Activated CD4-positive, alpha-beta T cell treated with anti-CD3 and anti-CD28 coated beads, Interleukin-2, amount 50 U/mL, for 4 hours (primary cell): ENCODE results near the gene NEDD4L.
"Not testable (repeated sequence)": the region's sequence is repeated elsewhere in the genome, so short reads cannot be mapped to it uniquely, and the experiment has no call there.

Experiments used
- DNase-seq, 2 experiments: peaks; one replicate each; pipeline ENCODE4 v3.0.0-alpha.2; 2020

NEDD4L gene

DNA sequence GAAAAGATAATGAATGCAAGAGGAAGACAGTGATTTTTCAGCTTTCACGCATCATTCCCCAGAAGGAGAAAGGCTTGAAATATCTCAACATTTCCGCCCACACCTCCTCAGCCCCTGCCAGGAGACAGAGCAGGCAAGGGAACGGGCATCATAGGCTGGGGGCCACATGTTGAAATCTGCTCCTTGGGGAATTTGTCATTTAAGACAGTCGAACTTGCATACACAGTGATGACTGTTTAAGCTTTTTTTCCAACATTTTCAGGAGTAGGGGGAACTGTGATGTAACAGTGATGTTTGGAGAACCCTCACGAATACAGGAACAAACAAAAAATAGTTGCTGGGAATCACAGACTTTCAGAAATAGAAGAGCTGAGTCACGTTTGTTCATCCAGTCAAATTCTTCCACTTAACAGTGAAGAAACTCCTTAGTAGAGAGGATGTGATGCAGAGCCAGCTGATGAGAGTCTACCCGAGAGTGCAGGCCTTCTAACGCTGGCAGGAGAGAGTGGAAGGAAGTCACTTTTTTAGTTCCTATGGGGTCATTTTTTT lies 318.1 kb downstream of the NEDD4L start:
- DNase-seq, result no peak

- DNase-seq, result no peak
Measured at GRCh38 chr18:58362829-58363271, 318.8 kb downstream of the NEDD4L start.

DNA sequence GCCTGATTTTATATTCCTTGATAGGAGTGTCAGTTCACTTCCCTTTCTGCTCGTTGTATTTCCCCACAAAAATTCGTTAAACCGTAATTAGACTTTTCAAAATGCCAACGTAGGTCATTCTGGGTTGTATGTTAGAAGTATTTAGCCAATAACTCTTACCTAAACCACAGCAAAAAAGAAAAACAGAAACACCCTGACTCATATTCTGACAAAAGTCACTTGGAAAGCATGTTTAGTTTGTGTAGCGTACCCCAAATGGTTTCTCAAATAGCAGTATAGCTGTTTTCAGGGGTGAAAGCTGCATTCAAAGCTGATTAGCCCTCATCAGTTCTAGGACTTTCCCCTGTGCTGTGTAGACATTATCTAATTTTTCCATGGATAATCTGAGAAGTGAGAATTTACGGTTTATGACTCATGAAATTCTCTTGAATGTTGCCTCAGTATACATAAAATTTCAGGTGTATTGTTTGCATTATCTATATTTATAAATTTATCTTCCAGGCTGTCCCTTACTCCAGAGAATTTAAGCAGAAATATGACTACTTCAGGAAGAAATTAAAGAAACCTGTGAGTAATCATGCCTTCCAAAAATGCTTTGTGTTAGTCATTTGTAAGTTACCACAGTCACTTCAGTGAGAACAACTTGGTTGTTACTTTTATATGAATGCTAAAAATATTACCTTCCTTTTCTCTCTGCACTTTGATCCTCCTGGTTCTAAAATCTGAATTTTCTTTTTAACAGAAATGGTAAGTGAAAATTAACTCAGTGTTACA lies 319.9 kb downstream of the NEDD4L start:
- no peak for DNase-seq

DNA sequence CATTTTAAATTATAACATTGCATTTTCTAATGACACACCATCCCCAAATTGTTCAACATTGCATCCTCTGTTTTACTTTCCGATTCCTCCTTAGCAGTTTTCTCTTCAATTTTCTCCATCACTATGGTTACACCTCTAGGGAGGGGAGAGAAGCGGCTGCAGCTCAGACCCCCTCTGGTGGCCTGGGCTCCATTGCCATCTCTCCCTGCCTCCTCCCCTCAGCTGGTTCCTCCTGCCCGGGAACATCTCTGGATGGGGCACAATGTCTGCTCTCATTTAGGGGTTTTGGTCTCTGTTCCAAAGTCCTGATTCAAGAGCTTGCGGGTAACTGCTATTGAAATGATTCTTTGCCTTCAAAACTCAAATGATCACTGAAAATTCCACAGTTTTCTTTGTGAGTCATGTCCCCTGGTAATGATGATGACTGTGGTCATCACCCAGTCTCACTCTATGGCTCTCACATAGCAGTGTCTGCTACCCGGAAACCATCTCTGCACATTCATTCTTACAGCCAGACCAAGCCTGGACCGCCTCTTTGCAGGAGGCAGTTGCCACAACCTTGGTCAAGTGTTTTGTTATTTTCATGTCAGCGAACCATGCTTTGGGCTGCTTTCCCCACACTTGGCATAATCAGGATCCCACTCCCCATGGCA lies 321.0 kb downstream of the NEDD4L start:
- no peak for DNase-seq

DNA sequence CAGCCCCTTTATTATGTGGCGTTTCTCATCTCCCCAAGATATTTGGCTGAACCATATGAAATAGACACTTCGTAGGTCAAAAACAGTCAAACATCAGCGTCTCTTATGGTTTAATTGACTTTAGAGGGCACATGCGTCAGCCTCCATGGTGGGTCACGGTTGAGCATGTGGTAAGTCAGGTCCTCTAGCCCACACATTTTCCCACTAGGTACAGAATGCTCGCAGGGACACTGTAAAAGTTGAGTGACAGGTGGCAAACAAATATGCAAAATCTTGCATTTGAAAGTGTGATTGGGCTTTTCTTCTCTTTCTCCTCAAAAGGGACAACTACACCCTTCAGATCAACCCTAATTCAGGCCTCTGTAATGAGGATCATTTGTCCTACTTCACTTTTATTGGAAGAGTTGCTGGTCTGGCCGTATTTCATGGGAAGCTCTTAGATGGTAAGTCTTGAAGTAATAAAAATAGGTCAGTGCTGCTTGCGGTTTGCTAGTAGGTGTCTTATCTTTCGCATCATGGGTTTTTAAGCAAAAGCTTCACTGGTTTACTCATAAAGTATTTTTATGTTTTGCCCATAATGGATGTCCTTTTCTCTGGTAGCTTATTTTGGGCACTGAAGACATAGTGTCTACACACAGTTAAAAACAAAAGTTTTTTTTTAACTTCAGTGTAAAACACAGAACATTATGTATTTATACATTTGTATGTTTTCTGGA lies 323.6 kb downstream of the NEDD4L start:
- no peak for DNase-seq

GRCh38 chr18:58369616-58370015 lies 325.6 kb downstream of the NEDD4L start:
- no peak for DNase-seq

GRCh38 chr18:58370038-58370580 lies 326.1 kb downstream of the NEDD4L start:
- no peak for DNase-seq

GRCh38 chr18:58370612-58371011 lies 326.6 kb downstream of the NEDD4L start:
- DNase-seq, result no peak

- DNase-seq, result no peak
Measured at GRCh38 chr18:58373481-58373880, 329.5 kb downstream of the NEDD4L start.

GRCh38 chr18:58375051-58375450 lies 331.0 kb downstream of the NEDD4L start:
- no peak for DNase-seq

DNA sequence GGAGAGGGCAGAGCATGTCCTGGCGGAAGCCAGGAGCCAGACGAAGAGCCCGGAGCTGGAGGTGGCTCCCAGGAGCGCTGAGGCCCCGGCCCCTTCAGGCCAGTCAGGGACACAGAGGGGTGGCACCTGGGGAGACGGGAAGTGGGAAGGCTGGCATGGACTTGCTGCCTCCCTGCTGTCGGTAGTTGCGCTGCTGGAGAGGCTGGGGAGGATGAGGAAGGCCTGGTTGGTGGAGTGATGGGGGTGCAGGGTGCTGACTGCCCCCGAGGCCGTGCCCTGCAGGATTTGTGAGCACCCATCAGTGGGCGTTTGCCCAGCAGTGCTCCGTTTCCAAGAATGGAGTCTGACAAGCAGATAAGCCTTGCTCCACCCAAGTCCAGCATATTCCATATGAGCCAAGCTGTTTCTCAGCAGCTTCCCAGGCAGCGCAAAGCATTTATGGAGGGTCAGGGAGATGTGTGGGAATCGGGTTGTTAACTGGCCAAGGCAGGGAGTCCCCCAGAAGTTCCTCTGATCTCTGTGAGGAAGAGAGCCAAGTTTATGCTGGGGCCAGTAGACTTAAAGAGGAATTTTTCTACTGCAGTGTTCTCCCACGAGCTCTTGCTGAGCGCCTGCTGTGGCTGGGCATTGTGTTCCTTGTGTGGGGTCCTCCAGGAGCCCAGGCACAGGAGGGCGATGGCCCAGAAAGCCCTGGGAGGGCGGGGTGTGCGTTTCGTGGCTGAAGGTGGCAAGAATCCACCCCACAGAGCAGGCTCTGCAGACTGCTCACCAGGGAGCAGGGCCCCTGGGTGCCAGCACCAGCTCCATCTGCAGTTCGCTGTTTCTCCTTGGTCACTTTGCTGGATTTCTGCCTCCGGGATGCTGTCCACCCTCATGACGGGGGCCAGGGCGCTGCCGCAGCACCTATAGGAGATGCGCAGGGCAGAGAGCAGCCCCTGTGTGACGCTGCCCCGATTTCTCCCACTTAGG lies 334.7 kb downstream of the NEDD4L start:
- DNase-seq, result no peak

DNA sequence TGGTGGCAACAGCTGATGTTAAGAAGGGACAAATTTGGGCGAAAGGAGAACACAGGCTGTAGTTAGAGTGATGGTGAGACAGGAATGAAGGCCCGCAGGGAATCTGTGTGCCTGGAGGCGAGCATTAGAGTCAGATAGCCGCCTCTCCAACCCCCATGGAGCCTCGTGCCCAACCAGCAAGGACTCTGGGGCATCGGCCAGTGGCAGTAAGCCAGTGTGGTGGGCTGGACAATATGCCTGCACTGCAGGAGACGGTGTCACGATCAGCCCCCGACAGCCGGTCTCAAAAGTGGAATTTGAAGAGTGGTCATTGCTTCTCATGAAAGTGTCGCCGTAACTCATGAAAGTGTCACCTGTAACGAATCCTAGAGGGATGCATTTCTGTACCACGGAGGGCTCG lies 335.4 kb downstream of the NEDD4L start:
- DNase-seq, result no peak

- DNase-seq, result not testable (repeated sequence)
Measured at GRCh38 chr18:58380113-58380512, 336.1 kb downstream of the NEDD4L start.

- DNase-seq, result no peak
Measured at GRCh38 chr18:58381676-58382411, 337.8 kb downstream of the NEDD4L start.

DNA sequence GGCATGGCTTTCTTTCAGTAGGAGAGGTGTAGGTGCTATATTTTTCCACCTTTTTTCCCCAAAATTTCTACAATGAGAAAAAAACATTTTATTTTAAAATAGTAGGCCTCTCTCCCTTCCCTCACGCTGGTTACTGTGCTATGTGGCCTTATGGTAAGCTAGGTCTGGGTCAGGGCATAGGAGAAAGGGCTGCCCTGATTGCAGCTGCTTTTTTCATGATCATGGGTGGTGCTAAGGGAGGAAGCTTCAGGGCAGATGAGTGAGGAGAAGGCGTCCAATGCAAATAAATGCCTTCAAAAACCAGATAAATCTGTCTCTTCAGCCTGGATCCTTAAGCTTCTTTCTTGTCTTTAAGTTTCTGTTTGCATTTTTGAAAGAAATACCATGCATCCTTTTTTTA lies 338.4 kb downstream of the NEDD4L start:
- DNase-seq, result no peak

GRCh38 chr18:58385472-58385871 lies 341.4 kb downstream of the NEDD4L start:
- DNase-seq, result no peak

DNA sequence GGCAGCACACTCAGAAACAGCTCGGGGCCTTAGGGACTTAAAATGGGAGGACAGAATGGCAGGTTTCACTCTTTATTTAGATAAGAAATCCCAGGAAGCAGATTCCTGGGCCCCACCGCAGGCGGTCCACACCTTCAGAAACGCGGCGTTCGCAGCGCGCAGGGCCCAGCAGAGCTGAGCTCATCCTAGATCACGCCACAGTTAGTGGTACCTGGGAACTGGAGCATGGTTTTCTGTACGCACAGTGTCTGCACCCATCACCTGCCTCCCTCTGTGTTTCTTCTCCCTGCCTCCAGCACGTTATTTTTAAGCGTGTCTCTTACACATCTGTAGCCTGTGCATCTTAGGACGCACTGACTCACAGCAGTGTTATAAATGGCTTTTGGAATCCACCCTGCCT lies 342.8 kb downstream of the NEDD4L start:
- DNase-seq, result no peak

DNA sequence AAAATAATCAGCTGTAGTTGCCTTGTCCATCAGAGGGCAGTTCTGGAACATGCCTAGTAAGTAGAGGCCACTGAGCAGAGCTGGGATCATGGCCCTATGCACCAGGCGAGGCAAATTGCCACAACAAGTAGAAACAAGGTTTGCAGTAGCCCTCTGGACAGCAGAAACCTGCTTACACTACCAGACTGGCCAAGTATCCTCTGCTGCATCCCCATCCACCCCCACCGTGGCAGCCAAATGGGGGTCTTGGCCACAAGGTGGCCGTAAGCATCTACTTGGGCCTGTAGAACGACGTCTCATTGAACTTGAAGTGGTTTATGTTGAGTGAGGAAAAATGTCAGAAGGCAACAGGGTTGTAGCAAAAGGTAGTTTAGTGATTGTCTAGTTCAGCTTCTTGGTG lies 343.7 kb downstream of the NEDD4L start:
- no peak for DNase-seq

DNA sequence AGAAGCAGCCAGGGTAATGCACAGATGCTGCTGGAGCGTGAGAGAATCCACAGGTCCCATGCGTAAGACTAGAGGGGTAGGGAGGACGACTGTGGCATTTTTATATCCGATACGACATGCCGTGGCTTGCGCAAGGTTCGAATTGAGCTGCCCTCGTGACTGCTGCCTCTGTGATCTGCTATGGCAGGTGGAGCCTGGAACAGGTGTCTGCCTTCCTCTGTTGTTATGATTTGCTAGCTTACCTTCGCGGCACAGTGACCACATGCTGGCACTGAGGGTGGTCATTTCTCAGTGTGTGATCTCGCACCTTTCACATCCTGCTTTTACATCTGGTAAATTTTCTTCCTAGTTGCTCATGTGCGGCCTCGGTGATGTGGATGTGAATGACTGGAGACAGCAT lies 344.7 kb downstream of the NEDD4L start:
- DNase-seq, result no peak

- DNase-seq, result no peak
Measured at GRCh38 chr18:58389745-58390144, 345.7 kb downstream of the NEDD4L start.

DNA sequence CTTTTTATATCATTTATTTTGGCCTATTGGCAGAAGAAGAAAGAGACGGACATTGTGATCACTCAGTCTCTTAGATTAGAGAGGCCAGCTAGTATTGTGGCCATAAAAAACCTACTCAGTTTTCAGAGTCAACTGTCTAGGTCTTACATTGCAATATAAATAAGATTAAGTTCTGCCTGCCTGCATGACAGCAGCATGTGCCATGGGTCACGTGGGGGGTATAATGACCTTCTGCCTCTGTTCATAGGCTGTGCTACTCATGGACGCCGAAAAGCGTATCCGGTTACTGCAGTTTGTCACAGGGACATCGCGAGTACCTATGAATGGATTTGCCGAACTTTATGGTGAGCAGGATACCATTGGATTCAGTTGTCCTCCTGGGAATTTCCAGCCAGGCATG lies 346.4 kb downstream of the NEDD4L start:
- DNase-seq, result no peak
